Effector memory CD4-positive, alpha-beta T cell (primary cell): Measurements from ENCODE around the gene GARIN3.
"Not testable (repeated sequence)": the region's sequence is repeated elsewhere in the genome, so short reads cannot be mapped to it uniquely, and the experiment has no call there.

Source experiments
- DNase-seq, 3 donors: peaks; one replicate each; pipeline ENCODE4 v3.0.0-alpha.2; 2020
- H3K27ac ChIP-seq: 2 replicates; pipeline ENCODE4 v1.7.0; 2013; ENCODE audit warnings: mild to moderate bottlenecking, low read length, moderate library complexity; ENCODE audit not compliant: insufficient read depth, poor library complexity, severe bottlenecking
- H3K27me3 ChIP-seq: replicated peaks from 2 replicates; pipeline ENCODE4 v1.7.0; 2013; ENCODE audit warnings: mild to moderate bottlenecking, low read length; ENCODE audit not compliant: insufficient read depth, control insufficient read depth, poor library complexity, severe bottlenecking
- H3K36me3 ChIP-seq: 2 replicates; pipeline ENCODE4 v1.7.0; 2013; ENCODE audit warnings: mild to moderate bottlenecking, low read length, moderate library complexity; ENCODE audit not compliant: control insufficient read depth, insufficient read depth
- H3K4me1 ChIP-seq: 2 replicates; pipeline ENCODE4 v1.7.0; 2013; ENCODE audit warnings: low read length, mild to moderate bottlenecking; ENCODE audit not compliant: control insufficient read depth, insufficient read depth, poor library complexity, severe bottlenecking
- H3K4me3 ChIP-seq: 2 replicates; pipeline ENCODE4 v1.7.0; 2013; ENCODE audit warnings: low read length, low read depth, mild to moderate bottlenecking; ENCODE audit not compliant: insufficient read depth, poor library complexity, severe bottlenecking
- H3K9me3 ChIP-seq: 2 replicates; pipeline ENCODE4 v1.7.0; 2013; ENCODE audit warnings: mild to moderate bottlenecking, low read length, moderate library complexity; ENCODE audit not compliant: control insufficient read depth

The GARIN3 gene

GRCh38 chr5:157186309-157187045 is 20.4 kb upstream of the GARIN3 start:
- peak overlapping the region; percentile 33 for H3K4me3 ChIP-seq
- no peaks in the 10 kb centered on the region for H3K27me3 ChIP-seq
- H3K36me3 ChIP-seq = peaks cover 18% of the 10 kb centered on the region
- peaks cover 39% of the 10 kb centered on the region for H3K4me1 ChIP-seq
- peak overlapping the region; percentile 90 for H3K27ac ChIP-seq
- no peaks in the 10 kb centered on the region for H3K9me3 ChIP-seq
- no peak for DNase-seq

GRCh38 chr5:157185122-157185521 is 19.1 kb upstream of the GARIN3 start:
- H3K36me3 ChIP-seq = peaks cover 18% of the 10 kb centered on the region
- not testable (repeated sequence) for H3K9me3 ChIP-seq, H3K27me3 ChIP-seq, DNase-seq
- H3K4me1 ChIP-seq = peaks cover 40% of the 10 kb centered on the region
- peak overlapping the region; percentile 81 for H3K4me3 ChIP-seq
- peak overlapping the region; percentile 90 for H3K27ac ChIP-seq

- Histone ChIP-seq H3K36me3 (peaks cover 18% of the 10 kb centered on the region), H3K4me1 (peaks cover 45% of the 10 kb centered on the region)
- no peak for DNase-seq
Measured at GRCh38 chr5:157184117-157184670, 18.1 kb upstream of the GARIN3 start.

GRCh38 chr5:157182143-157182757 is 16.2 kb upstream of the GARIN3 start:
- peaks cover 14% of the 10 kb centered on the region for H3K36me3 ChIP-seq
- peak overlapping the region; percentile 90 for H3K27ac ChIP-seq
- H3K4me1 ChIP-seq = peaks cover 46% of the 10 kb centered on the region
- H3K9me3 ChIP-seq = no peaks in the 10 kb centered on the region
- DNase-seq = no peak
- H3K27me3 ChIP-seq = no peaks in the 10 kb centered on the region
- peak overlapping the region; percentile 81 for H3K4me3 ChIP-seq

More at GRCh38 chr5:157184117-157184670, 18.1 kb upstream of the GARIN3 start:
- Histone ChIP-seq H3K4me3 (peak overlapping the region; percentile 81), H3K27me3 (no peaks in the 10 kb centered on the region), H3K9me3 (no peaks in the 10 kb centered on the region), H3K27ac (peak overlapping the region; percentile 90)

GRCh38 chr5:157180374-157181264 is 14.6 kb upstream of the GARIN3 start, which contains the start of gene ITK:
ITK (plus strand) TSS chr5:157180840; CDS start chr5:157180978, 138 bp downstream.
- H3K4me1 ChIP-seq = peaks cover 39% of the 10 kb centered on the region

GRCh38 chr5:157178966-157179365 is 12.9 kb upstream of the GARIN3 start:
- Histone ChIP-seq H3K4me3 (no peak overlapping the region), H3K27ac (peak overlapping the region; percentile 90), H3K27me3 (no peaks in the 10 kb centered on the region), H3K9me3 (no peaks in the 10 kb centered on the region), H3K36me3 (peaks cover under 1% of the 10 kb centered on the region), H3K4me1 (peaks cover 31% of the 10 kb centered on the region)
- no peak for DNase-seq

More at GRCh38 chr5:157180374-157181264, 14.6 kb upstream of the GARIN3 start, which contains the start of gene ITK:
- Histone ChIP-seq H3K4me3 (peak within 1 kb of the TSS; percentile 81), H3K36me3 (peaks cover 6% of the 10 kb centered on the region), H3K27ac (peak within 1 kb of the TSS; percentile 90), H3K27me3 (no peaks in the 10 kb centered on the region), H3K9me3 (no peaks in the 10 kb centered on the region)
- peak in 1 of 3 donors; percentile 38 for DNase-seq

GRCh38 chr5:157177953-157178352 is 11.9 kb upstream of the GARIN3 start:
- Histone ChIP-seq H3K36me3 (no peaks in the 10 kb centered on the region), H3K4me3 (no peak overlapping the region), H3K27ac (peak overlapping the region; percentile 90), H3K27me3 (no peaks in the 10 kb centered on the region), H3K4me1 (peaks cover 36% of the 10 kb centered on the region), H3K9me3 (no peaks in the 10 kb centered on the region)
- no peak for DNase-seq

GRCh38 chr5:157175071-157175612 is 9.1 kb upstream of the GARIN3 start:
- Histone ChIP-seq H3K27ac (no peak overlapping the region), H3K4me1 (peaks cover 40% of the 10 kb centered on the region), H3K4me3 (no peak overlapping the region), H3K36me3 (no peaks in the 10 kb centered on the region), H3K27me3 (no peaks in the 10 kb centered on the region), H3K9me3 (no peaks in the 10 kb centered on the region)
- DNase-seq = no peak

- H3K27me3 ChIP-seq = no peaks in the 10 kb centered on the region
- peaks cover 28% of the 10 kb centered on the region for H3K4me1 ChIP-seq
- DNase-seq = peak; percentile 63 to 76 (median 67)
- no peaks in the 10 kb centered on the region for H3K36me3 ChIP-seq
- H3K27ac ChIP-seq = peak overlapping the region; percentile 79
- H3K9me3 ChIP-seq = no peaks in the 10 kb centered on the region
- H3K4me3 ChIP-seq = no peak overlapping the region
Measured at GRCh38 chr5:157172403-157172802, 6.3 kb upstream of the GARIN3 start.
